Activated naive CD8-positive, alpha-beta T cell treated with anti-CD3 and anti-CD28 coated beads, Interleukin-2, amount 50 U/mL, for 24 hours (primary cell): ENCODE data around the gene ZMAT5.

Experiments used
- ATAC-seq: fragments of 150-1000 bp; cut with Tn5 transposase; one replicate; pipeline ENCODE4 v1.10.0; 2021
- DNase-seq: peaks from one replicate; pipeline ENCODE4 v3.0.0; 2021
- H3K27ac Mint-ChIP-seq: one replicate; pipeline ENCODE4 v1.8.0; 2021; ENCODE audit warnings: mild to moderate bottlenecking, mixed read lengths
- H3K27me3 Mint-ChIP-seq: one replicate; pipeline ENCODE4 v1.8.0; 2021; ENCODE audit warnings: mixed read lengths
- H3K36me3 Mint-ChIP-seq: one replicate; pipeline ENCODE4 v1.8.0; 2021; ENCODE audit warnings: low read depth, mixed read lengths
- H3K4me1 Mint-ChIP-seq: one replicate; pipeline ENCODE4 v1.8.0; 2021; ENCODE audit warnings: mixed read lengths
- H3K4me3 Mint-ChIP-seq: one replicate; pipeline ENCODE4 v1.8.0; 2021; ENCODE audit warnings: mild to moderate bottlenecking, moderate library complexity, mixed read lengths
- H3K9me3 Mint-ChIP-seq: one replicate; pipeline ENCODE4 v1.8.0; 2021; ENCODE audit warnings: mixed read lengths

ZMAT5 gene

GRCh38 chr22:29734406-29734805, 32.4 kb downstream of the ZMAT5 start:
- Mint-ChIP-seq H3K27ac (no peak overlapping the region), H3K4me3 (no peak overlapping the region), H3K36me3 (peaks cover 2% of the 10 kb centered on the region), H3K27me3 (no peaks in the 10 kb centered on the region), H3K9me3 (no peaks in the 10 kb centered on the region), H3K4me1 (no peaks in the 10 kb centered on the region)
- ATAC-seq (no peak), DNase-seq (no peak)

GRCh38 chr22:29733362-29734201, 33.2 kb downstream of the ZMAT5 start:
- H3K4me3 Mint-ChIP-seq, result no peak overlapping the region
- no peaks in the 10 kb centered on the region for H3K4me1 Mint-ChIP-seq
- ATAC-seq, result peak; percentile 12
- DNase-seq, result no peak
- no peaks in the 10 kb centered on the region for H3K27me3 Mint-ChIP-seq
- no peak overlapping the region for H3K27ac Mint-ChIP-seq
- peaks cover 2% of the 10 kb centered on the region for H3K36me3 Mint-ChIP-seq
- no peaks in the 10 kb centered on the region for H3K9me3 Mint-ChIP-seq

GRCh38 chr22:29732883-29733282, 33.9 kb downstream of the ZMAT5 start:
- DNase-seq, result no peak
- Mint-ChIP-seq H3K27me3 (no peaks in the 10 kb centered on the region), H3K9me3 (no peaks in the 10 kb centered on the region), H3K4me1 (no peaks in the 10 kb centered on the region), H3K4me3 (no peak overlapping the region), H3K27ac (no peak overlapping the region), H3K36me3 (peaks cover 2% of the 10 kb centered on the region)
- ATAC-seq, result no peak

- DNase-seq (no peak), ATAC-seq (no peak)
- H3K36me3 Mint-ChIP-seq, result no peaks in the 10 kb centered on the region
- no peak overlapping the region for H3K4me3 Mint-ChIP-seq
- no peak overlapping the region for H3K27ac Mint-ChIP-seq
- no peaks in the 10 kb centered on the region for H3K27me3 Mint-ChIP-seq
- H3K9me3 Mint-ChIP-seq, result no peaks in the 10 kb centered on the region
- H3K4me1 Mint-ChIP-seq, result no peaks in the 10 kb centered on the region
Observed at GRCh38 chr22:29731058-29731850, 35.6 kb downstream of the ZMAT5 start.

- H3K27me3 Mint-ChIP-seq, result no peaks in the 10 kb centered on the region
- no peak overlapping the region for H3K4me3 Mint-ChIP-seq
- no peak overlapping the region for H3K27ac Mint-ChIP-seq
- H3K36me3 Mint-ChIP-seq, result no peaks in the 10 kb centered on the region
- ATAC-seq (no peak), DNase-seq (no peak)
- no peaks in the 10 kb centered on the region for H3K9me3 Mint-ChIP-seq
- H3K4me1 Mint-ChIP-seq, result no peaks in the 10 kb centered on the region
Observed at GRCh38 chr22:29729161-29729560, 37.6 kb downstream of the ZMAT5 start.

GRCh38 chr22:29727131-29727523, 39.7 kb downstream of the ZMAT5 start:
- ATAC-seq (no peak), DNase-seq (peak; percentile 24)
- Mint-ChIP-seq H3K27ac (no peak overlapping the region), H3K9me3 (no peaks in the 10 kb centered on the region), H3K27me3 (peaks cover 3% of the 10 kb centered on the region), H3K4me1 (no peaks in the 10 kb centered on the region), H3K4me3 (no peak overlapping the region), H3K36me3 (no peaks in the 10 kb centered on the region)

- ATAC-seq (no peak), DNase-seq (no peak)
- Mint-ChIP-seq H3K9me3 (no peaks in the 10 kb centered on the region), H3K27me3 (peaks cover 7% of the 10 kb centered on the region), H3K27ac (no peak overlapping the region), H3K36me3 (no peaks in the 10 kb centered on the region), H3K4me1 (no peaks in the 10 kb centered on the region), H3K4me3 (no peak overlapping the region)
Observed at GRCh38 chr22:29726512-29727130, 40.2 kb downstream of the ZMAT5 start.

- ATAC-seq, result no peak
- H3K27me3 Mint-ChIP-seq, result peaks cover 10% of the 10 kb centered on the region
- H3K4me1 Mint-ChIP-seq, result peaks cover 2% of the 10 kb centered on the region
- no peak for DNase-seq
- no peaks in the 10 kb centered on the region for H3K36me3 Mint-ChIP-seq
- no peak overlapping the region for H3K27ac Mint-ChIP-seq
- no peak overlapping the region for H3K4me3 Mint-ChIP-seq
- no peaks in the 10 kb centered on the region for H3K9me3 Mint-ChIP-seq
Observed at GRCh38 chr22:29726106-29726505, 40.7 kb downstream of the ZMAT5 start.

GRCh38 chr22:29724843-29725242, 42.0 kb downstream of the ZMAT5 start:
- Mint-ChIP-seq H3K36me3 (no peaks in the 10 kb centered on the region), H3K4me1 (peaks cover 2% of the 10 kb centered on the region), H3K4me3 (no peak overlapping the region), H3K27me3 (peaks cover 12% of the 10 kb centered on the region), H3K27ac (no peak overlapping the region), H3K9me3 (no peaks in the 10 kb centered on the region)
- DNase-seq (no peak), ATAC-seq (no peak)

GRCh38 chr22:29723766-29724165, 43.0 kb downstream of the ZMAT5 start:
- Mint-ChIP-seq H3K4me1 (peaks cover 2% of the 10 kb centered on the region), H3K9me3 (no peaks in the 10 kb centered on the region)

GRCh38 chr22:29722587-29722986, 44.2 kb downstream of the ZMAT5 start:
- Mint-ChIP-seq H3K27me3 (peaks cover 32% of the 10 kb centered on the region), H3K9me3 (no peaks in the 10 kb centered on the region), H3K27ac (no peak overlapping the region), H3K36me3 (no peaks in the 10 kb centered on the region), H3K4me1 (peaks cover 2% of the 10 kb centered on the region), H3K4me3 (no peak overlapping the region)
- ATAC-seq (no peak), DNase-seq (no peak)

More at GRCh38 chr22:29723766-29724165, 43.0 kb downstream of the ZMAT5 start:
- Mint-ChIP-seq H3K27me3 (peaks cover 21% of the 10 kb centered on the region), H3K27ac (no peak overlapping the region), H3K36me3 (no peaks in the 10 kb centered on the region), H3K4me3 (no peak overlapping the region)
- DNase-seq (no peak), ATAC-seq (no peak)

- peaks cover 36% of the 10 kb centered on the region for H3K27me3 Mint-ChIP-seq
- H3K9me3 Mint-ChIP-seq, result no peaks in the 10 kb centered on the region
- DNase-seq (no peak), ATAC-seq (no peak)
- H3K4me3 Mint-ChIP-seq, result no peak overlapping the region
- no peaks in the 10 kb centered on the region for H3K36me3 Mint-ChIP-seq
- H3K4me1 Mint-ChIP-seq, result peaks cover 2% of the 10 kb centered on the region
- H3K27ac Mint-ChIP-seq, result no peak overlapping the region
Observed at GRCh38 chr22:29722151-29722550, 44.7 kb downstream of the ZMAT5 start.

GRCh38 chr22:29720811-29721323, 45.9 kb downstream of the ZMAT5 start:
- ATAC-seq (no peak), DNase-seq (no peak)
- Mint-ChIP-seq H3K27me3 (peaks cover 43% of the 10 kb centered on the region), H3K9me3 (no peaks in the 10 kb centered on the region), H3K36me3 (no peaks in the 10 kb centered on the region), H3K4me3 (no peak overlapping the region), H3K4me1 (peaks cover 2% of the 10 kb centered on the region), H3K27ac (no peak overlapping the region)

GRCh38 chr22:29719899-29720645, 46.7 kb downstream of the ZMAT5 start, which contains the start of gene CABP7:
TSS of gene CABP7 (plus strand) at chr22:29720003. CDS start at chr22:29720425, 422 bp downstream.
- H3K27me3 Mint-ChIP-seq, result peaks cover 43% of the 10 kb centered on the region
- H3K4me3 Mint-ChIP-seq, result no peak within 1 kb of the TSS
- ATAC-seq (no peak), DNase-seq (no peak)
- H3K36me3 Mint-ChIP-seq, result no peaks in the 10 kb centered on the region
- H3K9me3 Mint-ChIP-seq, result no peaks in the 10 kb centered on the region
- peaks cover 2% of the 10 kb centered on the region for H3K4me1 Mint-ChIP-seq
- no peak within 1 kb of the TSS for H3K27ac Mint-ChIP-seq
